ENCODE results near the gene ABCC1.
"Not testable (repeated sequence)": the region's sequence is repeated elsewhere in the genome, so short reads cannot be mapped to it uniquely, and the experiment has no call there.

The ABCC1 gene

GRCh38 chr16:16163571-16163970, 214.2 kb downstream of the ABCC1 start:
- no peak for DNase-seq

- DNase-seq, result no peak
Measured at GRCh38 chr16:16164243-16164642, 214.8 kb downstream of the ABCC1 start.

- DNase-seq, result no peak
Measured at GRCh38 chr16:16166085-16166484, 216.7 kb downstream of the ABCC1 start.

- DNase-seq, result no peak
Measured at GRCh38 chr16:16166949-16167348, 217.5 kb downstream of the ABCC1 start.

DNA sequence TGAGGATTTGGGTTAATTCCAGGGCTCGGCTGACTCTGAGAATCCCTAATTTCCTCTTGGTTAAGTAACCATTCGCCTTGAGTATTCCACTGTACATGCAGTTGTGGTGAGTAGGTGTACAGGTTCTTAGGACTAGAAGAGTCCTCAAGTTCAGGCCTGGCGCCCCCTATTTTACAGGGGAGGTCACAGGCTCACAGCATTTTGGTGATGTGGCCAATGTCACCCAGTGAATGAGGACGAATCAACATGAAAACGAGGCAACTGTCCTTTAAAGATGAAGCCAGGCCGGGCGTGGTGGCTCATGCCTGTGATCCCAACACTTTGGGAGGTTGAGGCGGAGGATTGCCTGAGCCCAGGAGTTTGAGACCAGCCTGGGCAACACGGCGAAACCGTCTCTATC, 218.5 kb downstream of the ABCC1 start:
- no peak for DNase-seq

DNA sequence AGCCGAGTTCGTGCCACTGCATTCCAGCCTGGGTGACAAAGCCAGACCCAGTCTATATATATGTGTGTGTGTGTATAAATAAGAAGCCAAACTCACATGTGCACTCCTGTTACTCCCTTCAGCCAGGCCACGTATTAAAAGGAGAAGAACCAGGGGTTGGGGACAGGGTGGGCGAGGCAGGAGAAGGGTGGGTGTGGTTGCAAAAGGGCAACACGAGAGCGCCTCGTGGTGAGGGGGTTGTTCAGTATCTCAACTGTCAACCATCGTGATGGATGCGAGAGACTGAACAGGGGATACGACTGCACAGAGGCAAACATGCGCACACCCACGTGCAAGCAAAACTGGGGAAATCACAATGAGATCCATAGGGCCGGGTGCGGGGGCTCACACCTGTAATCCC, 219.0 kb downstream of the ABCC1 start:
- no peak for DNase-seq

DNA sequence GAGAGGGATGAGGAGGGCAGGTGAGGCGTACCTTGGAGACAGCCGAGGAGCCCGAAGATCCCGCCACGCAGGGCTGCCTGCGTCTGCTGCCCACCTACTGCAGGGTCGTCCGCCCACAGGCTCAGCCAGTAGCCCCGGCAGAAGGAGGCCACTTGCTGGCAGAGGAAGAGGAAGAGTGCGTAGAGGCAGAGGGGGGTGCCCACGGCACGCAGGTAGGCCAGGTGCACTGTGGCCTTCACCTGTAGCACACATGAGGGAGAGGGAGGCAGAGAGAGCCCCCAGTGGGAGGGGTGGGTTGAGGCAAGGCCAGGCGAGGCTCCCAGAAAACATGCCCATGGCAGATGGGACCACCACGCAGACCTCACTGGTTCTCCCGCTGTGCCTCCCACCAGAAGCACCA, 220.2 kb downstream of the ABCC1 start:
- no peak for DNase-seq

GRCh38 chr16:16171332-16171919, 222.0 kb downstream of the ABCC1 start:
- no peak for DNase-seq

DNA sequence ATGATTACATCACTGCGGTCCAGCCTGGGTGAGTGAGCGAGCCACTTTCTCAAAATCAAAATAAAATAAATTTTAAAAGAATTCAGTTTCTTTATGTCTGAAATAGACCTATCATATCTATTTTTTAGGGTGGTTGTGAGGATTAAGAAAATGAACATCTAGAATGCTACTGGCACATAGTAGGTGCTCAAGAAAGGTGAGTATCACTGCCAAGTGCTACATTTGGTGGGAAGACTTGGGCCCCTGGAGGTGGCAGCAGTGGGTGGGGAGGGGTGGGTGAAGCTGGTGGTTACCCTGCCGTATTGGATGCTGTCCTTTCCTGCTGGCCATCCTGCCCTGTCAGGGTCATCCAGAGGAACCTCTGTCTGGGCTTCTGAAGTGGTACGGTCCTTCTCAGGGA, 223.6 kb downstream of the ABCC1 start:
- DNase-seq, result no peak

- DNase-seq, result no peak
Measured at GRCh38 chr16:16175296-16175695, 225.9 kb downstream of the ABCC1 start.

DNA sequence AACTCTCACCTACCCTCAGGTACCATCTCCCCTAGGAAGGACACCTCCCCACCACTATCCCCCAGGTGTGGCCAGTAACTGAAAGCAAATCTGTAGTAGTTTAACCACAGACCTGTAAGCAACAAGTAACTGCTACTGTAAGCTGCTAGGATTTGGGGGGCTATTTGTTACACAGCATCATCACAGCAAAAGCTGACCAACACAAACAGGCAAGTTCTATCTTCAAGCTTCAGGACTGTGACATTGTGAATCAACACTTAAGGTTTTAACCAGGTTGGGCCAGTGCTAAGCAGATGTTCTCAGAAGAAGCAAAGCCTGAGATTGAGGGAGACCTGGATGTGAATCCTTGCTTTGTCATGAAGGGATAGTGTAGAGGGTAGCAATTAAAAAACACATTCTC, 226.9 kb downstream of the ABCC1 start:
- DNase-seq, result no peak

GRCh38 chr16:16178455-16179162, 229.2 kb downstream of the ABCC1 start:
- no peak for DNase-seq

- DNase-seq, result not testable (repeated sequence)
Measured at GRCh38 chr16:16181748-16182147, 232.3 kb downstream of the ABCC1 start.

- no peak for DNase-seq
Measured at GRCh38 chr16:16182918-16183317, 233.5 kb downstream of the ABCC1 start.

- no peak for DNase-seq
Measured at GRCh38 chr16:16183562-16183961, 234.1 kb downstream of the ABCC1 start.

- no peak for DNase-seq
Measured at GRCh38 chr16:16184594-16184993, 235.2 kb downstream of the ABCC1 start.

GRCh38 chr16:16185095-16185494, 235.7 kb downstream of the ABCC1 start:
- no peak for DNase-seq

GRCh38 chr16:16186820-16187219, 237.4 kb downstream of the ABCC1 start:
- DNase-seq, result no peak

DNA sequence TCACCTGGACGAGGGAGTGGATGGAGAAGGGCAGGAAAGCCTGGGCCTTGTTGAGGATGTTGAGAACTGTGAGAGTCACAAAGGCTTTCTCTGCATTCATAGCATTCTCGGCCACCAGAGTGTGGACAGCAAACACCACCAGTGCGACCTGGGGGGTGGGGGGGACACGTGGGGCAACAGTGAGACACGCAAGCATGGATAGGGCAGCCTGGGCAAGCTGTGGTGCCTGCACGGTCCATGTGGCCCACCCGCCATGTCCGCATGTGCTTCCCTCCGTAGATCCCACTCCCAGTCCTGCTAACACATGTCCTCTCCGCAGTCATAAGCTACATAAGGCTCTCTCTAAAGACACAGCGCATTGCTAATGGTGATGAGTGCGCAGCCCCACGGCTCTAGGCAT, 239.4 kb downstream of the ABCC1 start:
- no peak for DNase-seq

GRCh38 chr16:16189842-16190241, 240.4 kb downstream of the ABCC1 start:
- no peak for DNase-seq

- no peak for DNase-seq
Measured at GRCh38 chr16:16190546-16190945, 241.1 kb downstream of the ABCC1 start.

DNA sequence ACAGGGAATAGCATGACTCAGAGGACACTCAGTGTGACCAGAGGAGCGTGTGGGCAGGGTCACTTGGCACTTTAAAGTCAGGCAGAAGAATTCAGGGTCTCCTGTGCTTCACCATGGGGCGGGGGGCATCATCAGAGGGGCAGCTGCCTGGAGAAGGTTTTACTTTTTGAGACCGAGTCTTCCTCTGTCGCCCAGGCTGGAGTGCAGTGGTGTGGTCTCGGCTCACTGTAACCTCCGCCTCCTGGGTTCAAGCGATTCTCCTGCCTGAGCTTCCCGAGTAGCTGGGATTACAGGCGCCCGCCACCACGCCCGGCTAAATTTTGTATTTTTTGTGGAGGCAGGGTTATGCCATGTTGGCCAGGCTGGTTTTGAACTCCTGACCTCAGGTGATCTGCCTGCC, 241.6 kb downstream of the ABCC1 start:
- not testable (repeated sequence) for DNase-seq

DNA sequence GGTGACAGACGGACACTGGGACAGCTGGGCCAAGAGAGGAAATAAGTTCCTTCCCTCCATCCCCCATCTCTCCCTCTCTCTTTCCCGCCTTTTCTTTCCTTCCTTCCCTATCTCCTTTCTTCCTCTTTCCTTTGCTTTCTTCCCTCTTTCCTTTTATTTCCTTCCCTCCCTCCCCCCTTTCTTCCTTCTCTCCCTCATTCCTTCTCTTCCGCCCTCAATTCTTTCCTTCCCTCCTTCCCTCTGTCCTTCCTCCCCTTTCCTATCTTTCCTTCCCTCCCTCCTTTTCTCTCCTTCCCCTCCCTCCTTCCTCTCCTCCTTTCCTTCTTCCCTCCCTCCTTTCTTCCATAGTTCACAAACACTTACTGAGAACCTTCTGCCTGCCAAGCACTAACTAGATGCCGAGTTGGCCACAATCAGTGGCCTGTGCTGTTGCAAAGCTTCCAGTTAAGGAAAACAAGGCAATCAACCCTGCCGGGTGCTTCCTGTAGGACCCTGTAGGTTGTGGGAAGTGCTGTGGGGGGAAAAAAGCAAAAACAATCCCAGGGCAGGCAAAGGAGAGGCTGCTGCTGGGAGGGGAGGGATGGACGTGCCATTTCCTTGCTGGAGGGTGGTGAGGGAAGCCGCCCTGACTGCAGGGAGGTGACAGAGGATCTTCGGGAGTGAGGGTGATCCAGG, 242.2 kb downstream of the ABCC1 start:
- no peak for DNase-seq

All from activated CD4-positive, alpha-beta T cell treated with anti-CD3 and anti-CD28 coated beads, Interleukin-2, amount 50 U/mL, for 4 hours (primary cell).